ENCODE data around the gene ERG.

- no peak for TF ChIP-seq EZH2 (IDR thresholded peaks at IDR 0.05; ENCODE audit: low read depth, low read length, severe bottlenecking)
- no peak for TF ChIP-seq SP2 (IDR thresholded peaks at IDR 0.05; ENCODE audit: low read length)
- no peak for TF ChIP-seq MAFK (IDR thresholded peaks at IDR 0.05; ENCODE audit: low read depth, low read length)
- TF ChIP-seq EP300 (IDR thresholded peaks at IDR 0.05; ENCODE audit: borderline replicate concordance in 1 of 2, low read depth in 2 of 2, low read length in 2 of 2), result no peak
- no peak for TF ChIP-seq CTCF (IDR thresholded peaks at IDR 0.05; ENCODE audit: control extremely low read depth in 1 of 3, insufficient read depth in 1 of 3, low read depth in 1 of 3, low read length in 3 of 3)
- TF ChIP-seq SIN3A (conservative IDR thresholded peaks at IDR 0.05 in 1 of 2, IDR thresholded peaks at IDR 0.05 in 1 of 2; ENCODE audit: low read depth in 1 of 2, low read length in 2 of 2), result no peak
- TF ChIP-seq TAF1 (IDR thresholded peaks at IDR 0.05; ENCODE audit: low read depth, low read length), result no peak
- TF ChIP-seq POLR2AphosphoS5 (IDR thresholded peaks at IDR 0.05; ENCODE audit: low read depth, low read length), result no peak
- TF ChIP-seq JUND (IDR thresholded peaks at IDR 0.05; ENCODE audit: low read length), result no peak
- no peak for TF ChIP-seq HDAC6 (IDR thresholded peaks at IDR 0.05; ENCODE audit: low read depth, low read length)
- TF ChIP-seq USF2 (IDR thresholded peaks at IDR 0.05; ENCODE audit: low read length), result no peak
- no peak for TF ChIP-seq TCF12 (IDR thresholded peaks at IDR 0.05; ENCODE audit: low read depth, low read length)
- TF ChIP-seq ZNF274 (IDR thresholded peaks at IDR 0.05; ENCODE audit: borderline replicate concordance, extremely low read depth, low read length), result no peak
These were observed 114.7 kb downstream of the ERG start for GRCh38 chr21:38383411-38384237.

All from H1 (cell line).